GM19240 (cell line): ENCODE results near the gene RNPEP.
"Not testable (repeated sequence)": the region's sequence is repeated elsewhere in the genome, so short reads cannot be mapped to it uniquely, and the experiment has no call there.

Source experiments
- DNase-seq: peaks from one replicate; pipeline ENCODE4 v3.0.0; 2011; ENCODE audit warnings: low spot score; ENCODE audit not compliant: insufficient read length

RNPEP gene, protein sequence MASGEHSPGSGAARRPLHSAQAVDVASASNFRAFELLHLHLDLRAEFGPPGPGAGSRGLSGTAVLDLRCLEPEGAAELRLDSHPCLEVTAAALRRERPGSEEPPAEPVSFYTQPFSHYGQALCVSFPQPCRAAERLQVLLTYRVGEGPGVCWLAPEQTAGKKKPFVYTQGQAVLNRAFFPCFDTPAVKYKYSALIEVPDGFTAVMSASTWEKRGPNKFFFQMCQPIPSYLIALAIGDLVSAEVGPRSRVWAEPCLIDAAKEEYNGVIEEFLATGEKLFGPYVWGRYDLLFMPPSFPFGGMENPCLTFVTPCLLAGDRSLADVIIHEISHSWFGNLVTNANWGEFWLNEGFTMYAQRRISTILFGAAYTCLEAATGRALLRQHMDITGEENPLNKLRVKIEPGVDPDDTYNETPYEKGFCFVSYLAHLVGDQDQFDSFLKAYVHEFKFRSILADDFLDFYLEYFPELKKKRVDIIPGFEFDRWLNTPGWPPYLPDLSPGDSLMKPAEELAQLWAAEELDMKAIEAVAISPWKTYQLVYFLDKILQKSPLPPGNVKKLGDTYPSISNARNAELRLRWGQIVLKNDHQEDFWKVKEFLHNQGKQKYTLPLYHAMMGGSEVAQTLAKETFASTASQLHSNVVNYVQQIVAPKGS

DNA sequence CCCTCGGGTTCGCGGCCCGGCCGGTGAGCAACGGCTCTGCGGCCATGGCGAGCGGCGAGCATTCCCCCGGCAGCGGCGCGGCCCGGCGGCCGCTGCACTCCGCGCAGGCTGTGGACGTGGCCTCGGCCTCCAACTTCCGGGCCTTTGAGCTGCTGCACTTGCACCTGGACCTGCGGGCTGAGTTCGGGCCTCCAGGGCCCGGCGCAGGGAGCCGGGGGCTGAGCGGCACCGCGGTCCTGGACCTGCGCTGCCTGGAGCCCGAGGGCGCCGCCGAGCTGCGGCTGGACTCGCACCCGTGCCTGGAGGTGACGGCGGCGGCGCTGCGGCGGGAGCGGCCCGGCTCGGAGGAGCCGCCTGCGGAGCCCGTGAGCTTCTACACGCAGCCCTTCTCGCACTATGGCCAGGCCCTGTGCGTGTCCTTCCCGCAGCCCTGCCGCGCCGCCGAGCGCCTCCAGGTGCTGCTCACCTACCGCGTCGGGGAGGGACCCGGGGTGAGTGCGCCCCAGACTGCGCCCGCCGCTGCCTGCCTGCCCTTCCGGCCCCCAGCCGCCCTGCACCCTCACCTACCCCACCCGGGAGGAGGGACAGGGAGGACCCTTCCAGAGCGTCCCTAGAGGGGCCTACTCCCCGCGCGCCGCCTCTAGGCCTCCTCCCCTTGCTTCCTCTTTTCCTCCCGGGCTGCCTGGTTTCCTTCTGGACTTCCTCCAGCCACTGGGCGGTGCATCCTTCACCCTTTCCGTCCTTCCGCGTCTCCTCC, at the start of gene RNPEP:
Gene RNPEP, plus strand, starts transcription at position 26 of the 757 bp plus-strand sequence. Its CDS starts 19 bp downstream, at position 45.
- DNase-seq, result peak; percentile 56

DNA sequence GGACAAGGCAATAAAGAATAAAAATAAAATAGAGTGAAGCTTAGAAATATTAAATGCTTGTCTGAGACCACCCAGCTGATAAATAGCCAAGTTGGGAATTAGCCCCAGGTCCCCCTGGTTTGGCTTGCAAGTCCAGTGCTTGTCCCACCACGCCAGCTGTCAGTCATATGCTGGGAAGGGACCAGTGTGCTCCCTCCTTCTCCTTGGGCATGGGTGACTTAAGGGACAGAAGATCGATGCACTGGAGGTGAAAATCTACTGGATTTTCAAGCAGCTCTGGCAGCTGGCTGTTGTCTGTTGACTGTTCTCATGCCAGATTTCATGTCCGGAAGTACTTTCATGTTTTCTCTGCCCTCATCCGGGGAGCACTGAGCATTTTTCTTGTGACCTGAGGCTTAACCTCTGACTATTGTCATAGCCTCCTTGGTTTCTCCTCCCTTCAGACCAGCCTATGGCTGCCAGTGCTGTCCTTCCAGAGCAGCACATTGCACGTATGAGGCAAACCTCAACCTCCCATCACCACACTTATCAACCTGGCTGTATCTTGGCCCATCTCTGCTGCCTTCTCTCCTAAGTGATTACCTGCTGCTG, 48.5 kb upstream of the RNPEP start:
- DNase-seq, result no peak

DNA sequence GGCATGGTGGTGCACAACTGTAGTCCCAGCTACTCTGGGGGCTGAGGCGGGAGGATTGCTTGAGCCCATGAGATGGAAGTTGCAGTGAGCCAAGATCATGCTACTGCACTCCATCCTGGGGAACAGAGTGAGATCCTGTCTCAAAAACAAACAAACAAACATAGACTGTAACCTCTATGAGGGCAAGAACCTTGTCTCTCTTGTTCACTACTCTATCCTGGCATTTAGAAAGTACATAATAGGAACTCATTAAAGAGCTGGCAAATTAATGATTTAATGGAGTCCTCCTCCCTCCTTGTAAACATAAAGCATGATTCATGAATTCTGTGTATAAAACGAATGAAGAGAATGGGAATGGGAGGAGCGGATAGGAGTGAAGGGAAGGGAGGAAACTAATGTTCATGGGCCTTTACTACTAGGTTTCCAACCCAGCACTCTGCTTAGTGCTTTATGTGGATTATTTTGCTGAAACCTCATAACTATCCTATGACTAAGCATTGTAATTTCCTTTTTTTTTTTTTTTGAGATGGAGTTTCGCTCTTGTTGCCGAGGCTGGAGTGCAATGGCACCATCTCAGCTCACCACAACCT, 44.7 kb upstream of the RNPEP start:
- no peak for DNase-seq

DNA sequence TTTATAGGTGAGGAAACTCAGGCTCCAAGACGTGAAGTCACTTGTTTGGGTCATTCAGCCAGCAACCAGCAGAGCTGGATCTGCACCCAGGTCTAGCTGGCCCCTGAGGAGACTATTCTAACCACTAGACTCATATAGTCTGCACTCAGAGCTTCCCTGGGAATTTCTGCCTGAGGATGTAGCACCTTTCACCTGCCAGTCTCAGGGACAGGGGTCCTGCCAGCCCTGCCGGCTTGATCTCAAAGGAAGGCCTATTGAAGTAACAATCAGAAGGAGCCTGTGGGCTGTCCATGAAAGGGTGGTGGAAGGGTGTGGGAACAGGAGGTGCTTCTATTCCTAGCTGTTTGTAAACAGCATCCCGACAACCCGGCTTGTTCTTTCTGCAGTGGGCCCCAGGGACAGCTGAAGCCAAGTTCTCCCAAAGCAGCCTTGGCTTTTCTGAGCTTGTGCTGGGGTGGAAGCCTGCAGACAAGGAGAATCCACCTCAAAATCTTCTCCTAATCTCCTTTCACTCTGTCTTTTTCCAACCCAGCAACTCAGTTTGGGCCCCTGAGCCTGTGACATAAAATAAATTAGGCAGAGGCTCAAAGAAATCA, 43.9 kb upstream of the RNPEP start:
- no peak for DNase-seq

DNA sequence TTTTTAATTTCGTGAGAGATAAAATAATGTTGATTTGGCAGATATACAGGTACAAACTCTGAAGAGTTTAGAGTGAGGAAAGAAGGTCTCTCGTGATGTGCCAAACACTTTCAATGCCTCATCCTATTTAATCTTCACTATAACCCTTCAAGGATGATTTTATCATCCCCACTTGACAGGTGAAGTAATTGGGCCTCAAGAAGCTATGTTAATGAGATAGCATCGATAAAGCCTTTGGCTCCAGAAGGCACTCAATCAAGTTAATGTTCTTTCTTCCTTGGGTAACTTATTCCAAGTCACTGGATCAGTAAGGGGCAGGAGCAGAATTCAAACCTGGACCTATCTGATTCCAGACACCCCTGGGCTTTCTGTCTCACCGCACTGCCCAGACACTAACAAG, 43.3 kb upstream of the RNPEP start:
- DNase-seq, result no peak

DNA sequence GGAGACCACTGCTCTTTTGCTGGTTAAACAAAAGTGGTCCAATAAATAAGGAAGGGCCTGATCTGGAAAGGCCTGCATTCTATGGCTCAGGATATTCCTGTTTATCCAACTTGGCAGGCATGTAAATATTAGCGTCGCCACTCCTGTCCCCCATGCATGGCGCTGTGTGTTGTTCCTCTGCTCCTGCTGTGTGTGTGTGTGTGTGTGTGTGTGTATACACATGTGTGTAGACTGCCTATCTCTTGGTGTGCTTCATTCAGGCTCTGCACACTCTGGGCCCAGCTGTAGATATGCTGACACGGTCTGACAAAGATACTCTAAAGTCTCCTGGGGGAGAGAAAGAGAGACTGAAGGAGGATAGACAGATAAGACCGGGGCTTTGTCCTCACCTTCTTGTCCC, 42.9 kb upstream of the RNPEP start:
- DNase-seq, result no peak

DNA sequence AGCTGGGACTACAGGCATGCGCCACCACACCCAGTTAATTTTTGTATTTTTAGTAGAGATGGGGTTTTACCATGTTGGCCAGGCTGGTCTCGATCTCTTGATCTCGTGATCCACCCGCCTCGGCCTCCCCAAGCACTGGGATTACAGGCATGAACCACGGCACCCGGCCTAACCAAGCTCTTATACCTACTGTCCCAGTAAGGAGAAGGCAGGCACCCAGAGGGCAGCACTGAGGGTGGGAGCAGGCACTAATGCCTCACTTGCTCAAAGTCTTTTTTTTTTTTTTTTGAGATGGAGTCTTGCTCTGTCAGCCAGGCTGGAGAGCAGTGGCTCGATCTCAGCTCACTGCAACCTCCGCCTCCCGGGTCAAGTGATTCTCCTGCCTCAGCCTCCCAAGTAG, 42.1 kb upstream of the RNPEP start:
- not testable (repeated sequence) for DNase-seq

DNA sequence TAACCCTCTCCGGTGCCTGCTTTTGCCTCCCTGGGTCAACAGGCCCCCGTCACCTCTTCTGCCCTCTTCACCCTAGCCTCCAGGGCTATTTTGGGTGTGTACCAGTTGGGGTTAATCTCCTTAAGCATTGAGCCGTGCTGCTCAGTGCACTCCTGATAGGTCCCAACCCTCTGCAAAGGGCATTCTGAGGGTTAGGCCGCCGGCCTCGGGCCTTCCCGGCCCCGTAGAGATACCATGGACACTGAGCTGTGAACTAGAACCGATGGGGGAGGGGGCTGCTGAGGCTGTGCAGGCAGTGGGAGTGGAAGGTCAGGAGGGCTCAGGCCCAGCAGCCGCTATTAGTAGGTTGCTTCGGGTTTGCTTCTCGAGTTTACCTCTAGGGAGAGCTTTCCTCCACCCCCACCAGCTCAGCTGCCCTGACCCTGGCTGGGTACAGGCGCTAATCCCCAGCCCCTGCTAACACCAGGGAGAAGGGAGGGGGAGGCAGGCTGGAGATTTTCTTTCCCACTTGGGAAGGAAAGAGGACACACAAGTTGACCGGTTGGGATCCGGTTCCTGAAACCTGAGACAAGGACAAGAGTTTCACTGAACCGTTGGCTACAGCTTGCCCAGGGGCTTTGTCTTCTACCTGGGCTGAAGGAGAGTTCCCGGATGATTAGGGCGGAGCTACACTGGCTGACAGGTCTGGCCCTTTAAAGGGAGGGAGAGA, 40.9 kb upstream of the RNPEP start:
- DNase-seq, result no peak

DNA sequence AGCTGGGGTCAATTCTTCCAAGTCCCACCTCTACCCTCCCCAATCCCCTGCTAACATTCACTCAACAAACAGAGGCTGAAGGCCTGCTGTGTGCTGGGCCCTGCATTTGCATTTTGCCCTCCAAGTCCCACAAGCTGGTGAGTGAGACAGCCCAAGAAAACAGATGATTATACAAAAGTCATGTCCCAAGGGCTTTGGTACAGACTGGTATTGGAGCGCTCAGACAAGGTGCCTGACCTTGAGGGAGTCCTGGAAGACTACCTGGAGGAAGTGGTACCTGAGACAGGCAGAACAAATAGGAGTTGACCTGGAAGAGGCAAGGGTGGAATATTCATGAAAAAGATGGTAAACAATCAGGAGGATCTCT, 40.3 kb upstream of the RNPEP start:
- DNase-seq, result no peak

DNA sequence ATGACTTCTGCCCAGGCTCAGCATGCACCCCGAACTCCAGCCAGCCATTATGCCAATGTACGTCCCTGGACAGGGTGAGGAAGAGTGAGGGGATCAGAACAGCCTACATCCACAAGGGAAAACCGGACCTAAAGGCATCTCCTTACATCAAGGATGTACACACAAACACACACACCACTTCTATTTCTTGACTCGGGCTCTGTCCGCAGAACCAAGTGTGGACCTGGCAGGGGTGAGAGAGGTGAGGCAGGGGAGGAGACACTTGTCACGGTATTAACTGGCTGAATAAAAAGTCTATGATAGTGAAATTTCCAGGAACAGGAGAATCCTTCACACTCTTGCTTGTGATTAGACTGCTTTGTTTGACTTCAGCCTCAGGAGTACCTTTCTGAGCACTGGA, 38.4 kb upstream of the RNPEP start:
- DNase-seq, result no peak

DNA sequence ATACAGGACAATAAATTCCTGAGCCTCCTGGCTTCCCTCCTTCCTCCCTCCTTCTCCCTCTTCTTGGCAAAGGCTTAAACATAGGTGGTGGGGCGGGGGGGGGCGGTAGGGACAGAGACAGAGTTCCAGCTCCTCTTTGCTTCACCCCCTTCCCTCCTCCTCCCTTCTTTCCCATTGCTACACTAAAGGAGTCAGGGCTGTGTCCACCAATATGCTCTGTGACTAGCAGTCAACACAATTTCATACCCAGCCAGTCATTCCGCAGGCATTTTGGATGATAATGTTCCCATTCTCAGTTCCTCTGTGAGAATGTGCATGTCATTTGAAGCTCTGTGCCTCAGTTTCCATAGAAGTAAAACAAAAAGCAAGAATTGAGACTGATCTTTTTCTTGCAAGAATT, 37.8 kb upstream of the RNPEP start:
- DNase-seq, result no peak

DNA sequence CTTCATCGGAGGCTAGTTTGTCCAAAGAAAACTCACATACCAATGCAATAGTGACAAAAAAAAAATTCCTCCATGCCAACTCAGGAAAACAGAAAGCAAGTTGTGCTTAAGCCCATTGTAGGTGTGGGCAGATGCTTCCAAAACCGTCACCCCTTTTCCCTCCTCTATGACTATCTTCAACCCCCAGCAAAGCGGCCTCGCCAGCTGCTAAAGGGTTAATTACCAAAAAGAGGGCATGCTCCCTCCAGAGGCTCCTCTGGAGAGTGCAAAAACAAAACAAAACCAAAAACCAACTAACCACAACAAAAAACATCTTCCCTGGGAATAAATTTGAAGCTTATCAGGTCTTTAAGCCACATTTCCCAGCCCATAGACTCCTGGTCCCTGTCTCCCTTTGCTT, 37.3 kb upstream of the RNPEP start:
- DNase-seq, result no peak

DNA sequence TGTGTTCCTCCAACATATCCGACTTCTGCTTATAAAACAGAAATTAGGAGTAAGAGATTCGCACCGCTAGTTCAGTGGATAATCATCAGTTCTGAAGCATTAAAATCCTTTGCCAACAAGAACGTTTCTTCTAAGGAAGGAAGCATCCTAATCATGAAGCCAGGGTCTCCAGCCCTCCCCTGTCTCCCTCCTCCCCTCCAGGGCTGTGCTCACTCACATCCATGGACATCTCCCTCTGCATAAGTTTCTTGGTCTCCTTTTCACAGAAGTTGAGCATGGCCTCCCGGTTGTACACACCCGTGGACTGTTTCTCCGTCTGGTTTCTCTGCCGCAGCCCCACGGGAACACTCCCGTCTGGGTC, 36.6 kb upstream of the RNPEP start:
- DNase-seq, result no peak

DNA sequence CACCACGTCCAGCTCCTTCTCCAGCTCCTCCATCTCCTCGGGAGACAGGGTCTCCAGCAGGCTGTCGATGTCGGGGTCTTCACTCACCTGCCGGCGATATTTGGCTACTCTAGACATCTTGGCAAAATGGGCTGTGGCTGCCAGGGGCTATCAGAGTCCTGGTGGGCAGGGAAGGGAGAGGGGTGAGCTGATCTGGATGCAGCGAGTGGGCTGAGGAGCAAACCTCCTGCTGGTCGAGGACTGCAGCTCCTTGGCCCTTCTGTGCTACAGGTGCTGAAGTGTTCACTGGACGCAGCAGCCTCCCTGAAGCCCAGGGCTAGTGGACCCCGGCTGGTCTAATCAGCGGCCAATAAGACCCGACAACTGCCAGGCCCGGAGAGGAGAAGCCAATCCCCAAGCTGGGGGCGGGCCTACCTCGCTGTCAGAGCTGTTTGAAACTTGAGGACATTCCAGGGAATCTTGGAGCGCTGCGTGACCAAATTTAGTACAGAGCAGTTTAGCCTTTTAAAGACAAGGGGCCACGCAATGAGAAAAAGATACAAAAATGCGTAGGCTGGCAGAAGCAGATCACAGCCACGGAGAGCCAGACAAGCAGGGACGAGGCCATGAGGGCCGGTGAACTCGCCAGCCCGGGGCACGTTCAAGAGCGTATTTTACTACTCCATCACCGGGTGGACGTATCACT, 36.1 kb upstream of the RNPEP start, which contains the start of gene LMOD1:
Gene LMOD1, minus strand, starts transcription at position 325 of the 685 bp plus-strand sequence. Its CDS starts 208 bp downstream, at position 117.
- no peak for DNase-seq

DNA sequence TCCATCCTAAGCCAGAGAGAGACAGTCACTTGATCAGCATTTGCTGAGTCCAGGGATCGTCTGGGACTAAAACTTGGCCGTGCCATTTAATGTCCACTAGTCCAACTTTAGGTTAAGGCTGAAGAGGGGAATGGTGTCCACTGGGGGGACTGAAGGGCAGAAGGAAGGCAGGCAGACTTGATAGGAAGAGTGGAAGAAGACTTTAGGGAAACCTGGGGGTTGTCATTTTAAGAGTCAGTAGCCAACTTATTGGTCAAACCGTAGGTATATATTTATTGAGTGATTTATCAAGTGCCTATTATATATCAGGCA, 34.8 kb upstream of the RNPEP start:
- DNase-seq, result no peak

DNA sequence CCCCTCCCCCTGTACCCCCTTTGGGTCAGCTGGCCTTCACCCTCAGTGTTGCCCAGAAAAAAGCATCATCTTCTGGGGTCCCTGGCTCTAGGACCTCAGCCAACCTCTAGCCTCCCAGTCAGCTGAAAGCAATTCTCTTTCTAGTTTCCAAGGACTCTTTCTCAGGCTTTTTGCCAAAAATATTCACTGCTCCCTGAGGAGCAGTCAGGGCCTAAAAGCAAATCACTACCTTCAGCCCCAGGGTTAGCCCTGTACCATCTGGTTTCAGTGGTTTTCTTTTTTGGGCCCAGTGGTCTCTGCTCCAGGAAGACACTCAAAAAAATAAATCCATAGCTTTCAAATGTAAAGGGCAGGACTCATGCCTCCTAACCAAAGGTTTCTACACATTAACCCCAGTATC, 33.0 kb upstream of the RNPEP start:
- no peak for DNase-seq

DNA sequence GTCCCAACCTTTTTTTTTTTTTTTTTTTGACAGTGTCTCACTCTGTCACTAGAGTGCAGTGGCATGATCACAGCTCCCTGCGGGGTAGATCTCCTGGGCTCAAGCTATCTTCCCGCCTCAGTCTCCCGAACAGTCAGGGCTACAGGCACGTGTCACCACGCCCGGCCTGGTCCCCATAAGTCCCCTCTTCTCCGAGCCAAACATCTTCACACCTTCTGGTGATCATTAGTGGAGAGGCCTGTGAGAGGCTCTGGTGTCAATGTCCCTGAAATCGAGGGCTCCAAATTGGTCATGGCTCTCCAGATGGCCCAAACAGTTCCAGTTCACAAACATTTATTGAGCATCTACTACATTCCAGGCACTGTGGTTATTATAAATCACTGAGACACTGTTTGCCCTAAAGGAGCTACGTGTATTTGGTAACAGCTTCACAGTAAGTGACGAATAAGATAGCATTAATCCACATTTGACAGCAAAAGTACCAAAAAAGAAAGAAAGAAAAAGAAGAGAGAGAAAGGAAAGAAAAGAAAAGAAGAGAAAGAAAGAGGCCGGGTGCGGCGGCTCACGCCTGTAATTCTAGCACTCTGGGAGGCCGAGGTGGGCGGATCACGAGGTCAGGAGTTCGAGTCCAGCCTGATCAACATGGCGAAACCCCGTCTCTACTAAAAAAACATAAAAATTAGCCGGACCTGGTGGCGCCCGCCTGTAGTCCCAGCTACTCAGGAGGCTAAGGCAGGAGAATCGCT, 28.0 kb upstream of the RNPEP start:
- DNase-seq, result no peak

DNA sequence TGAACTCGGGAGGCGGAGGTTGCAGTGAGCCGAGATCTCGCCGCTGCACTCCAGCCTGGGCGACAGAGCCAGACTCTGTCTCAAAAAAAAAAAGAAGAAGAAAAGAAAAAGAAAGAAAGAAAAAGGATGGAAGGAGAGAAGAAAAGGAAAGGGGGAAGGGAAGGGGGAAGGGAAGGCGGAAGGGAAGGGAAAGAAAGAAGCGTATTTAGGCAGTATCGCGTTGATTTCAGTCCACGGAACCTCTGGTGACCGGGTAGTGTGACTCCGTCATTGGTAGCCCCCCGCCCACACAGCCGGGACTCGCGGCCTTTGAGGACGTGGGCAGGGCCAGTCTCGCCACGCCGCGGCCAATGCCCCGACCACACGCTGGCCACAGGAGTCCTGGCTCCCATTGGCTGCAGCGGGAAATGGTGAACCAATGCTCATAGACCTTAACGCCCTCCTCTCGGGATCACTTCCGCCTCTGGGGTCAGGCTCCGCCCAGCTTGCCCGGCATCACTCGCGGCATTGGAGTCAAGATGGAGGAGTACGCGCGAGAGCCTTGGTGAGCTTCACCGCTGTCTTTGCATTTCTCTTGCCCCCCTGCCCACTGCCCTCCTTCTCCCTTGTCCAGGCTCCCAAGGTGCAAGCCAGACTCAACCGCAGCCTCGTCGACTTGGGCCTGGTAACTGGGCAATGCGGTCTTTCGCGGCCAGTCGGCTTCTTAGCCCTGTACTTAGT, 27.3 kb upstream of the RNPEP start, which contains the start of gene TIMM17A:
Gene TIMM17A, plus strand, starts transcription at position 495 of the 720 bp plus-strand sequence. Its CDS starts 24 bp downstream, at position 519.
- peak; percentile 86 for DNase-seq

DNA sequence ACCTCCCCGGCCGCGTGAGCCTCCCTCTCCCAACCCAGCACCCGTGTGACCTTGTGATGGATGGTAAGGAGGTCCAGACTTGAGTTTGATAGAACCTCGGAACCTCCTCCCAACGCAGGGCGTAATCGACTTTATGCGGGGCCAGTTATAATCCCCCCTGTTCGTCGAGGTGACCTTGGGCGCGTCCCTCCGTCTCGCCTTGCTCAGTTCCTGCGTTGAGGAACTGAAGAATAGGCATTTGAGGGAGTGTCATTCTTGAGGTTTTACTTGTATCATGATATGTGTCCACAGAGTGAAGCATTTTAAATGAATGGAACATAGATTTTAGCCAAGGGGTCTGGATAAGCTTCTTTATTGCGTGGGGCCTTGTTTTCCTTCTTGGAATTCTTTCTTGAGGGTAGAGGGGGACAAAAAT, 26.7 kb upstream of the RNPEP start:
- no peak for DNase-seq
